ENCODE data around the gene COPS7A.
A peak's percentile ranks its signal among the peaks of the same experiment; 100 is the strongest.

COPS7A gene

GRCh38 chr12:6775185-6776174, 51.6 kb downstream of the COPS7A start:
- no peak overlapping the region for H3K27ac ChIP-seq
- TF ChIP-seq CTCF (conservative IDR thresholded peaks at IDR 0.05; ENCODE audit: low read depth): no peak
- CTCF ChIA-PET: interaction anchor here (1.0 to 1.3 kb wide), 2 partner anchors 22 to 53 kb away, joined by 3 to 6 read pairs; partner anchors contain the start of gene MLF2
- POLR2A ChIA-PET (ENCODE audit: low non-redundant PET): interaction anchor here (1.1 kb wide), 1 partner anchor 52 kb away, joined by 3 read pairs; the partner anchor contains the start of gene COPS7A
- no peak for DNase-seq (ENCODE audit: low spot score)

GRCh38 chr12:6777386-6777785, 53.5 kb downstream of the COPS7A start:
- TF ChIP-seq CTCF (conservative IDR thresholded peaks at IDR 0.05; ENCODE audit: low read depth): no peak
- no peak overlapping the region for H3K27ac ChIP-seq
- ChIA-PET CTCF (interaction anchor here (0.6 to 0.8 kb wide), 3 partner anchors 14 to 114 kb away, joined by 3 to 4 read pairs (median 4); no protein-coding TSS in a partner anchor), POLR2A (ENCODE audit: low non-redundant PET) (interaction anchor here (1.2 kb wide), 1 partner anchor 10 kb away, joined by 3 read pairs; no protein-coding TSS in a partner anchor)
- no peak for DNase-seq (ENCODE audit: low spot score)

GRCh38 chr12:6778217-6778573, 54.3 kb downstream of the COPS7A start:
- DNase-seq (ENCODE audit: low spot score): no peak
- POLR2A ChIA-PET (ENCODE audit: low non-redundant PET): interaction anchor here (1.2 kb wide), 1 partner anchor 11 kb away, joined by 3 read pairs; no protein-coding TSS in a partner anchor
- TF ChIP-seq CTCF (conservative IDR thresholded peaks at IDR 0.05; ENCODE audit: low read depth): no peak
- CTCF ChIA-PET: interaction anchor here (0.5 to 1.6 kb wide), 7 partner anchors 15 to 294 kb away, joined by 3 to 10 read pairs (median 5); no protein-coding TSS in a partner anchor
- H3K27ac ChIP-seq: peak overlapping the region; percentile 42

GRCh38 chr12:6778574-6779550, 55.0 kb downstream of the COPS7A start:
- TF ChIP-seq CTCF (conservative IDR thresholded peaks at IDR 0.05; ENCODE audit: low read depth): peak; percentile 76
- DNase-seq (ENCODE audit: low spot score): peak; percentile 80
- H3K27ac ChIP-seq: peak overlapping the region; percentile 42
- POLR2A ChIA-PET (ENCODE audit: low non-redundant PET): interaction anchor here (1.2 kb wide), 1 partner anchor 12 kb away, joined by 3 read pairs; no protein-coding TSS in a partner anchor
- CTCF ChIA-PET: interaction anchor here (0.5 to 1.6 kb wide), 8 partner anchors 14 to 294 kb away, joined by 3 to 10 read pairs (median 5); no protein-coding TSS in a partner anchor

GRCh38 chr12:6779708-6780432, 56.0 kb downstream of the COPS7A start:
- TF ChIP-seq CTCF (conservative IDR thresholded peaks at IDR 0.05; ENCODE audit: low read depth): no peak
- POLR2A ChIA-PET (ENCODE audit: low non-redundant PET): no interaction called here

More at GRCh38 chr12:6779708-6780432, 56.0 kb downstream of the COPS7A start:
- no peak overlapping the region for H3K27ac ChIP-seq
- CTCF ChIA-PET: interaction anchor here (0.8 to 1.6 kb wide), 2 partner anchors 45 to 55 kb away, joined by 3 to 10 read pairs; no protein-coding TSS in a partner anchor
- DNase-seq (ENCODE audit: low spot score): no peak
